ENCODE data around the gene UTP20. TPM values are rescaled to one million over a fixed set of nuclear protein-coding genes. Genes with fewer than 3 reads are reported as not detected.
"Not testable (repeated sequence)": the region's sequence is repeated elsewhere in the genome, so short reads cannot be mapped to it uniquely, and the experiment has no call there.

UTP20 gene
- total RNA-seq, 1 experiment from 2014 or later, result 24.2 TPM

- in situ Hi-C loops (cut with HindIII; ENCODE audit: low sequenced_read_pairs), result no loop called here
- DNase-seq (ENCODE audit: low spot score), result peak; percentile 69
Measured at GRCh38 chr12:101414533-101415119, 134.7 kb downstream of the UTP20 start.

GRCh38 chr12:101415228-101415627 is 135.3 kb downstream of the UTP20 start:
- DNase-seq (ENCODE audit: low spot score), result no peak
- in situ Hi-C loops (cut with HindIII; ENCODE audit: low sequenced_read_pairs), result no loop called here

GRCh38 chr12:101422066-101422465 is 142.2 kb downstream of the UTP20 start:
- in situ Hi-C loops (cut with HindIII; ENCODE audit: low sequenced_read_pairs), result not testable (repeated sequence)

GRCh38 chr12:101424620-101425019 is 144.7 kb downstream of the UTP20 start:
- in situ Hi-C loops (cut with HindIII; ENCODE audit: low sequenced_read_pairs), result no loop called here
- no peak for DNase-seq (ENCODE audit: low spot score)

More at GRCh38 chr12:101422066-101422465, 142.2 kb downstream of the UTP20 start:
- DNase-seq (ENCODE audit: low spot score), result not testable (repeated sequence)

GRCh38 chr12:101430456-101430855 is 150.6 kb downstream of the UTP20 start:
- no peak for DNase-seq (ENCODE audit: low spot score)
- in situ Hi-C loops (cut with HindIII; ENCODE audit: low sequenced_read_pairs), result no loop called here

- in situ Hi-C loops (cut with HindIII; ENCODE audit: low sequenced_read_pairs), result no loop called here
Measured at GRCh38 chr12:101436136-101436535, 156.2 kb downstream of the UTP20 start.

More at GRCh38 chr12:101436136-101436535, 156.2 kb downstream of the UTP20 start:
- no peak for DNase-seq (ENCODE audit: low spot score)

Other genes with a start within 250 kb of the UTP20 start
- gene SLC5A8, start 69.9 kb upstream of the UTP20 start, total RNA-seq (2014; rRNA removed; shearing (Covaris generic)), result not detected in 2 replicates
- 53.4 and 92.6 TPM in 2 replicates for gene ARL1, start 127.7 kb downstream of the UTP20 start, total RNA-seq (2014; rRNA removed; shearing (Covaris generic))
- gene SPIC, start 195.2 kb downstream of the UTP20 start, total RNA-seq (2014; rRNA removed; shearing (Covaris generic)), result not detected in 2 replicates